Raji (cell line): ENCODE measurements around the gene MYH6.

Source experiments
- POLR2A ChIP-seq: IDR thresholded peaks from 2 replicates; pipeline ENCODE4 v1.6.1; 2011; ENCODE audit warnings: low read depth, low read length, control low read depth; ENCODE audit not compliant: insufficient read depth

MYH6 gene

GRCh38 chr14:23385642-23386265, 22.3 kb downstream of the MYH6 start:
- no peak for TF ChIP-seq POLR2A

GRCh38 chr14:23385244-23385641, 22.8 kb downstream of the MYH6 start:
- no peak for TF ChIP-seq POLR2A

GRCh38 chr14:23384364-23385080, 23.6 kb downstream of the MYH6 start:
- no peak for TF ChIP-seq POLR2A

- no peak for TF ChIP-seq POLR2A
These were observed 25.2 kb downstream of the MYH6 start for GRCh38 chr14:23382731-23383440.

GRCh38 chr14:23382276-23382675, 25.8 kb downstream of the MYH6 start:
- TF ChIP-seq POLR2A: no peak

- TF ChIP-seq POLR2A: no peak
These were observed 26.2 kb downstream of the MYH6 start for GRCh38 chr14:23381871-23382270.

GRCh38 chr14:23380976-23381375, 27.1 kb downstream of the MYH6 start:
- TF ChIP-seq POLR2A: no peak

- TF ChIP-seq POLR2A: no peak
These were observed 27.7 kb downstream of the MYH6 start for GRCh38 chr14:23380197-23380914.

GRCh38 chr14:23379366-23380196, 28.5 kb downstream of the MYH6 start:
- TF ChIP-seq POLR2A: no peak

GRCh38 chr14:23378612-23379220, 29.4 kb downstream of the MYH6 start:
- TF ChIP-seq POLR2A: no peak

GRCh38 chr14:23377573-23378563, 30.2 kb downstream of the MYH6 start:
- TF ChIP-seq POLR2A: no peak

GRCh38 chr14:23377198-23377550, 30.9 kb downstream of the MYH6 start:
- TF ChIP-seq POLR2A: no peak

GRCh38 chr14:23376482-23377197, 31.4 kb downstream of the MYH6 start, which contains the start of gene CMTM5:
CMTM5 (plus strand) TSS chr14:23377046; CDS start chr14:23377252, 206 bp downstream.
- TF ChIP-seq POLR2A: no peak
